GM12878 (cell line): ENCODE measurements around the gene TAGLN. TPM values are rescaled to one million over a fixed set of nuclear protein-coding genes. Genes with fewer than 3 reads are reported as not detected.

ENCODE experiments used
- ATAC-seq: fragments of 200-7000 bp; cut with Tn5 transposase; 3 replicates; pipeline ENCODE4 v1.9.1; 2020; ENCODE audit warnings: mild to moderate bottlenecking, moderate library complexity
- BruUV-seq: library from RNA; stranded (reverse); fragments of 400-500 nt; replicated peaks from 2 replicates; lab custom pipeline; 2021; lab: Mats Ljungman, UMichigan
- CTCF ChIA-PET: fragments of 300-600 bp; sonication (Branson Sonifier 250); formaldehyde crosslinking; extraction: SDS; loops from one replicate; lab custom pipeline; 2021; ENCODE audit warnings: inconsistent platforms; lab: Yijun Ruan, JAX
- POLR2A ChIA-PET: fragments of 350-600 bp; formaldehyde crosslinking; extraction: SDS; loops from one replicate; lab custom pipeline; 2021; ENCODE audit warnings: inconsistent platforms; lab: Charles Lee
- RAD21 ChIA-PET: fragments of 300-600 bp; sonication (Branson Sonifier 250); formaldehyde crosslinking; loops from one replicate; lab custom pipeline; 2023; ENCODE audit warnings: antibody characterized with exemption; ENCODE audit not compliant: unreplicated experiment; lab: Charles Lee
- SMC1A ChIA-PET: fragments of 300-600 bp; sonication (Branson Sonifier 250); formaldehyde crosslinking; loops from one replicate; lab custom pipeline; 2023; ENCODE audit not compliant: unreplicated experiment, uncharacterized antibody; lab: Charles Lee
- DNase-seq: peaks from one replicate; pipeline ENCODE4 v3.0.0-alpha.2; 2011; ENCODE audit warnings: low read depth, low spot score
- FAIRE-seq: peaks from 3 replicates; lab custom pipeline; 2011; peaks lifted over from hg19 to GRCh38; lab: Jason Lieb, UNC
- H2AFZ ChIP-seq: 2 replicates; pipeline ENCODE4 v1.6.0; 2011; ENCODE audit warnings: low read depth, low read length, control low read depth; ENCODE audit not compliant: control insufficient read depth
- H3K27ac ChIP-seq: 2 replicates; pipeline ENCODE4 v1.5.1; 2011; ENCODE audit warnings: control low read depth; ENCODE audit not compliant: control insufficient read depth, insufficient read depth
- H3K27me3 ChIP-seq, 2 experiments: replicated peaks in 1 of 2; 2 replicates each; pipeline versions ENCODE4 v1.6.0 to v1.6.1; 2011; ENCODE audit warnings: low read length in 1 of 2; ENCODE audit not compliant: control insufficient read depth in 2 of 2, insufficient read depth in 2 of 2
- H3K36me3 ChIP-seq, 2 experiments: 2 replicates each; pipeline ENCODE4 v1.5.1; 2011; ENCODE audit warnings: low read length in 1 of 2; ENCODE audit not compliant: control insufficient read depth in 2 of 2, insufficient read depth in 2 of 2
- H3K4me1 ChIP-seq: 2 replicates; pipeline ENCODE4 v1.6.1; 2011; ENCODE audit warnings: mild to moderate bottlenecking, low read length, moderate library complexity, mixed read lengths; ENCODE audit not compliant: control insufficient read depth, insufficient read depth
- H3K4me2 ChIP-seq: 2 replicates; pipeline ENCODE4 v1.6.0; 2011; ENCODE audit warnings: control low read depth; ENCODE audit not compliant: control insufficient read depth, insufficient read depth
- H3K4me3 ChIP-seq: fragments of 200-600 bp; sonication (generic); 2 replicates; pipeline ENCODE4 v1.5.1; 2016
- H3K79me2 ChIP-seq: 2 replicates; pipeline ENCODE4 v1.6.0; 2011; ENCODE audit warnings: low read length; ENCODE audit not compliant: control insufficient read depth, insufficient read depth
- H3K9ac ChIP-seq: 2 replicates; pipeline ENCODE4 v1.8.0; 2011; ENCODE audit warnings: low read length, control low read depth, mixed read lengths; ENCODE audit not compliant: control insufficient read depth, insufficient read depth
- H3K9me3 ChIP-seq: replicated peaks from 3 replicates; pipeline ENCODE4 v1.5.1; 2011; ENCODE audit warnings: mild to moderate bottlenecking, low read length; ENCODE audit not compliant: control insufficient read depth, insufficient read depth
- H4K20me1 ChIP-seq: 2 replicates; pipeline ENCODE4 v1.6.0; 2011; ENCODE audit not compliant: control insufficient read depth, insufficient read depth
- ATF3 ChIP-seq: IDR thresholded peaks from 2 replicates; pipeline ENCODE4 v1.6.1; 2011; ENCODE audit warnings: low read depth, mild to moderate bottlenecking, low read length, moderate library complexity, borderline replicate concordance; ENCODE audit errors: extremely low read depth
- CHD4 ChIP-seq: fragments of 200-600 bp; sonication (generic); IDR thresholded peaks from 2 replicates; pipeline ENCODE4 v1.6.1; 2016; ENCODE audit warnings: mild to moderate bottlenecking
- CUX1 ChIP-seq: IDR thresholded peaks from 2 replicates; pipeline ENCODE4 v1.6.1; 2012; ENCODE audit warnings: improper control_type of control experiment, low read depth, low read length; ENCODE audit not compliant: insufficient replicate concordance
- NFXL1 ChIP-seq: fragments of 450-650 bp; IDR thresholded peaks from 2 replicates; pipeline ENCODE4 v1.6.1; 2017; ENCODE audit warnings: antibody characterized with exemption, mild to moderate bottlenecking, borderline replicate concordance
- RAD21 ChIP-seq: IDR thresholded peaks from 2 replicates; pipeline ENCODE4 v1.6.1; 2011; ENCODE audit warnings: mild to moderate bottlenecking, low read depth, low read length, moderate library complexity; ENCODE audit not compliant: insufficient read depth
- RELA ChIP-seq: fragments of 450-650 bp; IDR thresholded peaks from 2 replicates; pipeline ENCODE4 v1.8.0; 2014; ENCODE audit warnings: borderline replicate concordance; ENCODE audit not compliant: partially characterized antibody
- REST ChIP-seq: IDR thresholded peaks from 2 replicates; pipeline ENCODE4 v1.6.1; 2012; ENCODE audit warnings: mild to moderate bottlenecking, low read depth, low read length
- USF1 ChIP-seq: IDR thresholded peaks from 2 replicates; pipeline ENCODE4 v1.6.1; 2011; ENCODE audit warnings: borderline replicate concordance, low read depth, mild to moderate bottlenecking, moderate library complexity, mixed read lengths, low read length; ENCODE audit not compliant: insufficient read depth; ENCODE audit errors: extremely low read length
- ZBTB33 ChIP-seq: fragments of 450-650 bp; IDR thresholded peaks from 2 replicates; pipeline ENCODE4 v1.6.1; 2017; ENCODE audit warnings: mild to moderate bottlenecking
- WGBS: methylation state at CpG from one replicate; pipeline ENCODE4 v1.1.6; 2016; ENCODE audit warnings: low lambda C conversion rate; ENCODE audit not compliant: insufficient replicate concordance, insufficient coverage; ENCODE audit errors: missing lambda C conversion rate; 5-methylcytosine and 5-hydroxymethylcytosine counted together
- in situ Hi-C: fragments of 300-500 bp; cut with MboI; formaldehyde crosslinking; loops from 9 replicates; pipeline ENCODE4 v1.14.3; 2018; ENCODE audit warnings: mixed read lengths
- intact Hi-C: fragments of 100-400 bp; cut with micrococcal nuclease; formaldehyde crosslinking; loops from one replicate; pipeline ENCODE4 v1.14.2; 2022; ENCODE audit not compliant: unreplicated experiment
- polyA plus RNA-seq, 11 experiments: library from polyadenylated mRNA; depleted of rRNA in 4 of 11; unstranded in 6 of 11; stranded (reverse) in 5 of 11; fragments of >200 nt; fragmentation: Nextera tagmentation in 4 of 11; fragmentation: Illumina TruSeq in 1 of 11; extraction: Ambion mirVana in 4 of 11; extraction: Trizol in 1 of 11; gene quantifications; 1 replicate in 1 of 11; 2 replicates in 10 of 11; pipeline versions ENCODE4 v1.2.1 to v1.2.3, GENCODE V29; 2011 to 2016; ENCODE audit warnings: inconsistent platforms in 2 of 11, missing spikeins in 2 of 11, low read depth in 1 of 11
- total RNA-seq, 4 experiments: library from RNA; depleted of rRNA in 3 of 4; stranded (reverse); fragments of >200 nt in 3 of 4; fragmentation: Illumina TruSeq in 1 of 4; extraction: Trizol in 1 of 4; gene quantifications; 2 replicates each; pipeline versions ENCODE4 v1.2.1 to v1.2.3, GENCODE V29; 2013 to 2021

The TAGLN gene
- total and polyA plus RNA-seq, 10 of the 15 experiments (the other 5 are each of a cell fraction or from before 2014, with no cell fraction given) = 0.26 to 4.6 (median 1.7) TPM

- no peaks in the 10 kb centered on the region; the same call in 1 of the 2 replicates for H3K4me1 ChIP-seq
- no peak overlapping the region for H3K27ac ChIP-seq
- no peak overlapping the region for H3K4me3 ChIP-seq
- intact Hi-C loops (no loop called here), in situ Hi-C loops (no loop called here)
- DNase-seq (no peak), ATAC-seq (no peak), FAIRE-seq (no peak)
- no peaks in the 10 kb centered on the region for H3K9me3 ChIP-seq
- H3K9ac ChIP-seq = no peak overlapping the region
- POLR2A ChIA-PET = interaction anchor here (1.8 kb wide), 1 partner anchor 34 kb away, joined by 8 read pairs; no protein-coding TSS in a partner anchor
- SMC1A ChIA-PET = interaction anchor here (1.2 kb wide), 1 partner anchor 12 kb away, joined by 3 read pairs; no protein-coding TSS in a partner anchor
- RAD21 ChIA-PET = interaction anchor here (0.7 kb wide), 1 partner anchor 83 kb away, joined by 4 read pairs; no protein-coding TSS in a partner anchor
- H3K36me3 ChIP-seq = peaks cover 5 to 25% of the 10 kb centered on the region in 2 experiments
- no peaks in the 10 kb centered on the region for H3K79me2 ChIP-seq
- no peaks in the 10 kb centered on the region for H4K20me1 ChIP-seq
- CTCF ChIA-PET = interaction anchor here (1.0 to 2.1 kb wide), 2 partner anchors 32 to 34 kb away, joined by 3 to 7 read pairs; partner anchors contain the start of gene SIDT2
- H2AFZ ChIP-seq = no peak overlapping the region
- H3K27me3 ChIP-seq = no peaks in the 10 kb centered on the region
- WGBS = 95% methylated on average over 9 of the region's 11 CpGs
- BruUV-seq = TSS peak; percentile 2
- no peak overlapping the region for H3K4me2 ChIP-seq
- TF ChIP-seq USF1 (no peak), NFXL1 (no peak), ZBTB33 (no peak), CHD4 (no peak), RELA (no peak), ATF3 (no peak), REST (no peak), RAD21 (no peak), CUX1 (no peak)
These were observed 13.7 kb downstream of the TAGLN start for GRCh38 chr11:117212697-117213355.
